HEK293T (cell line): ENCODE data around the gene FOXP4.

Experiments used
- CTCF ChIA-PET: fragments of 350-600 bp; formaldehyde crosslinking; extraction: SDS; loops from one replicate; lab custom pipeline; 2021; ENCODE audit warnings: antibody characterized with exemption, inconsistent platforms; lab: Yijun Ruan, JAX
- POLR2A ChIA-PET: fragments of 350-600 bp; formaldehyde crosslinking; extraction: SDS; loops from one replicate; lab custom pipeline; 2020; ENCODE audit warnings: antibody characterized with exemption, inconsistent platforms; lab: Yijun Ruan, JAX
- DNase-seq: peaks from one replicate; pipeline ENCODE4 v3.0.0; 2012; ENCODE audit warnings: mixed read lengths; ENCODE audit errors: extremely low spot score
- ARNT ChIP-seq: fragments of 450-650 bp; IDR thresholded peaks from 2 replicates; pipeline ENCODE4 v1.6.1; 2017; ENCODE audit warnings: mild to moderate bottlenecking
- BHLHE40 ChIP-seq: fragments of 450-650 bp; IDR thresholded peaks from 2 replicates; pipeline ENCODE4 v1.6.1; 2016; ENCODE audit warnings: mild to moderate bottlenecking, moderate library complexity, borderline replicate concordance
- CTBP1 ChIP-seq: fragments of 450-650 bp; IDR thresholded peaks from 2 replicates; pipeline ENCODE4 v1.6.1; 2016; ENCODE audit warnings: borderline replicate concordance
- ELF4 ChIP-seq: fragments of 450-650 bp; IDR thresholded peaks from 2 replicates; pipeline ENCODE4 v1.6.1; 2017; ENCODE audit warnings: antibody characterized with exemption
- FOXA1 ChIP-seq: fragments of 450-650 bp; IDR thresholded peaks from 2 replicates; pipeline ENCODE4 v1.6.1; 2016; ENCODE audit warnings: mild to moderate bottlenecking
- FOXK2 ChIP-seq: fragments of 450-650 bp; IDR thresholded peaks from 2 replicates; pipeline ENCODE4 v1.6.1; 2016; ENCODE audit warnings: mild to moderate bottlenecking
- FOXM1 ChIP-seq: fragments of 450-650 bp; IDR thresholded peaks from 2 replicates; pipeline ENCODE4 v1.6.1; 2017; ENCODE audit warnings: mild to moderate bottlenecking, borderline replicate concordance
- HDGF ChIP-seq: fragments of 450-650 bp; IDR thresholded peaks from 2 replicates; pipeline ENCODE4 v1.6.1; 2017; ENCODE audit warnings: antibody characterized with exemption, borderline replicate concordance
- L3MBTL2 ChIP-seq: fragments of 450-650 bp; conservative IDR thresholded peaks from 2 replicates; pipeline ENCODE4 v1.6.1; 2016; ENCODE audit warnings: mild to moderate bottlenecking
- LEF1 ChIP-seq: fragments of 450-650 bp; IDR thresholded peaks from 2 replicates; pipeline ENCODE4 v1.6.1; 2017; ENCODE audit warnings: mild to moderate bottlenecking, borderline replicate concordance
- NFRKB ChIP-seq: fragments of 450-650 bp; IDR thresholded peaks from 2 replicates; pipeline ENCODE4 v1.6.1; 2016; ENCODE audit warnings: mild to moderate bottlenecking, moderate library complexity
- SP1 ChIP-seq: fragments of 450-650 bp; IDR thresholded peaks from 2 replicates; pipeline ENCODE4 v1.6.1; 2017
- SUZ12 ChIP-seq: fragments of 450-650 bp; IDR thresholded peaks from 2 replicates; pipeline ENCODE4 v1.6.1; 2016; ENCODE audit warnings: mild to moderate bottlenecking
- TARDBP ChIP-seq: fragments of 450-650 bp; IDR thresholded peaks from 2 replicates; pipeline ENCODE4 v1.6.1; 2016
- ZNF384 ChIP-seq: fragments of 450-650 bp; IDR thresholded peaks from 2 replicates; pipeline ENCODE4 v1.6.1; 2016
- TF ChIP-seq, protein P1 (sequence below): fragments of 450-650 bp; IDR thresholded peaks from 2 replicates; pipeline ENCODE4 v1.6.1; 2016

FOXP4 gene

DNA sequence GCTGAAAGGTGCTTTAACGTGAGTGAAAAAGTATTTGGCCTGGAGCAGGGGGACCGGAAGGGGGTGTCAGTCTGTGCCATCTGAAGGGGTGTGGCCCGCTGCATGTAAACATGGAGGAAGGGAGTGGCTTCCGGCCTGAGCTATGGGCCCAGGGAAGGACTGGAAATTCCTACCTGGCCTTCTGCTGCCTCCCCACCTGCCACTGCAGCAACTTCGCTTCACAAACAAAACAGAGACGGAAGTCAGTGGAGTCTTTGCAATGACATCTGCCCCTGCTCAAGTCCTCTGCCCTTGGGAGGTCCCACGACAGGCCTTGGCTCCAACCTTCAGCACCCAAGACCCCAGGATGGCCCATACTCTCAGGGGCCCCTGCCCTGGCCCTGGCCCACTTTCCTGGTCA lies 28.1 kb upstream of the FOXP4 start:
- TF ChIP-seq, protein P1, sequence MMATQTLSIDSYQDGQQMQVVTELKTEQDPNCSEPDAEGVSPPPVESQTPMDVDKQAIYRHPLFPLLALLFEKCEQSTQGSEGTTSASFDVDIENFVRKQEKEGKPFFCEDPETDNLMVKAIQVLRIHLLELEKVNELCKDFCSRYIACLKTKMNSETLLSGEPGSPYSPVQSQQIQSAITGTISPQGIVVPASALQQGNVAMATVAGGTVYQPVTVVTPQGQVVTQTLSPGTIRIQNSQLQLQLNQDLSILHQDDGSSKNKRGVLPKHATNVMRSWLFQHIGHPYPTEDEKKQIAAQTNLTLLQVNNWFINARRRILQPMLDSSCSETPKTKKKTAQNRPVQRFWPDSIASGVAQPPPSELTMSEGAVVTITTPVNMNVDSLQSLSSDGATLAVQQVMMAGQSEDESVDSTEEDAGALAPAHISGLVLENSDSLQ, result no peak
- TF ChIP-seq ELF4 (no peak), BHLHE40 (no peak), HDGF (no peak), ZNF384 (no peak), L3MBTL2 (no peak), CTBP1 (no peak), LEF1 (no peak), ARNT (no peak), FOXM1 (no peak), NFRKB (no peak), FOXK2 (no peak), SUZ12 (no peak), TARDBP (no peak), FOXA1 (no peak), SP1 (no peak)
- CTCF ChIA-PET, result no interaction called here
- POLR2A ChIA-PET, result no interaction called here

DNA sequence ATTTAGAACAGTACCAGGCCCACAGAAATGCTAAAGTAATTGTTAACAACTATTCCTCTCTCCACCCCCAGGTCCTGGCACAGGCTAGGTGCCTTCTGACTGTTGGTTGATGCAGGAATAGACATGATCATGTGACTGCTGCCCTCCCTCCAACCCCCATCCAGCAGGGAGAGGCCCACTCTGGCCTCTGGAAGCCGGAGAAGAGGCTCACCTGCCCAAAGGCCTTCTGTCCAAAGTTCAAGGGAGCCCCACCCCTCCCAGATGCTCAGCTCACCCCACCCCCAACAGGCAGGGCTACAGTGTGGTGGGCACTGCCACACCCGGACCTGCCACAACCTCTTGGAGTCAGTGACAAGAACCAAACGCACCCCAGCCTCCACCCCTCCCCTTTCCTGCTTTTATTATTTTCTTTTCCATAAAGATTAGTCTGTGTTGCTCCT lies 26.9 kb upstream of the FOXP4 start:
- TF ChIP-seq FOXA1, result no peak
- no peak for TF ChIP-seq LEF1
- no peak for TF ChIP-seq NFRKB
- no peak for TF ChIP-seq HDGF
- no peak for TF ChIP-seq ZNF384
- no peak for TF ChIP-seq FOXM1
- TF ChIP-seq CTBP1, result no peak
- ChIA-PET POLR2A (no interaction called here), CTCF (no interaction called here)
- DNase-seq, result no peak

More for the DNA sequence above, 28.1 kb upstream of the FOXP4 start:
- no peak for DNase-seq

DNA sequence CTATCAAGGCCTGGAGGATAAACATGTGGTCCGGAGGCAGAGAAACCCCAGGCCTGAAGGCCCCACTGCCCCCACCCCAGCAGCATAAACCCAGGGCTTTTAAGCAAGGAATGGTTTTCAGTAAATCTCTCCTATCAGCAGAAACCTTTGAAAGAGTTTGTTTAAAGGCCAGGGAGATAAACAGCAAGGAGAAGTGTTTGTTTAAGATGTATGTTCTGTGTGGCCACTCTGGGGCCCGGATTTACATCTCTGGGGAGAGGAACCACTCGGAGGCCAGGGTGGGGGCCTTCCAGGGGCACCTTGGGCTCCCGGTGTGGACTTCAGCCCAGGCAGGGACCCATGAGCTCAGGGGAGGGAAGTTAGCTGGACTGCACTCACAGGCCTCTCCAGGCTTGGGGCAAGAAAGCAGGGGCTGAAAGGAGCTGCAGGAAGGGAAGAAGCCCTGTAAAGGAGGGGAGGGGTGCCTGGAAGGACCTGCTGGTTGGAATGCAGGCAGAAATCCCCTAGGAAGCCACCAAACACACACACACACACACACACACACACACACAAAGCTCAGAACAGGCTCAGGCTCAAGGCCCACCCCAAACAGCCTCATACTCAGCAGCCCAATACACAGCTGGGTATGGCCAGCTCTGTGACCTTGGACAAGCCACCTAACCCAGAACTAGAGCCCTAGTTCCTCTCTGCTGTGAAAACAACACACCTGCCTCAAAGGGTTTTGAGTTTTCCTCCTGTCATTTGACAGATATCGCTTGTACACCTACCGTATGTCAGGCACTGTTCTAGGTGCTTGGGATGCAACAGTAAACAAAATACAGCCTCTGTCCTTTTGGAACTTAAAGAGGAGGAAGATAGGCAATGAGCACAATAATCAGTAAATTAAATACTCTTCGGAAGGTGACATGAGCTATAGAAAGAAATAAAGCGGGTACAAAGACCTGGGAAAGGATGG lies 26.2 kb upstream of the FOXP4 start:
- POLR2A ChIA-PET, result interaction anchor here (1.7 kb wide), 1 partner anchor 20 kb away, joined by 3 read pairs; no protein-coding TSS in a partner anchor
- no peak for TF ChIP-seq CTBP1
- no peak for TF ChIP-seq TARDBP
- TF ChIP-seq LEF1, result no peak
- TF ChIP-seq ELF4, result no peak
- DNase-seq, result no peak
- CTCF ChIA-PET, result interaction anchor here (0.6 to 0.9 kb wide), 2 partner anchors 10 to 73 kb away, joined by 3 to 4 read pairs; no protein-coding TSS in a partner anchor

DNA sequence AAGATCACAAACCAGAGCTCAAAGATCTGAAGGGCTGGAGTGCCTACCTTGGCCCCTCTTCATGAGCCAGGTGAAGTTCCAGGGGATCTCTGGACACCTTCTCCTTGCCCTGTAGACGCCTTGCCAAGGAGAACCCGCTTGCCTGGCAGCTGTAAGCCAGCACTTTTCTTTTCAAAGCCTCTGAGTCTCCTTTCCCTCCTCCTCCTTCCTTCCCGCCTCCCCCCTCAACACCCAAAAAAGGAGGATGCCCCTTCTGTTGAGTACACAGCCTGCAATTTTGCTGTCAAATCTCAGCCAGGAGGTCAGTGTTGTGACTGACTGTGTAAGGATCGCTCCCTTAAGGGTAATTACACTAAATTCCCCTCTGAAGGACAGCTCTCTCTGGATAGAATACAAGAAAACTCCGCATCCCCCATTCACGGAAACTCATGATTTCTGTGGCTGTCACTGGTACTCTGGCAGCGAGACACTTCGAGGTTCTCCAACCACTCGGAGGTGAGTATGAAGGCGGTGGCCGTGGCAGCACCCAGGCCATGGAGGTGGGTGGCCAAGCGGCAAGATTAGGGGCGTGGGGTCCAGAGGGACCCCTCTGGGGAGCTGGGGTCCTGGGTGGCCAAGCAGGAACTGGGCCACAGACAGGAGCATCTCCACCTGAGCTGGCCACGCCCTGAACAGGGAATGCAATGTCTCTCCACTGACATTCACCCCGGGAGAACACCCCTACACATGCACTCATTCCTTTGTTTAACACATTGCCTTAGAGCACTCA lies 23.2 kb upstream of the FOXP4 start:
- POLR2A ChIA-PET, result no interaction called here
- CTCF ChIA-PET, result interaction anchor here (0.9 kb wide), 1 partner anchor 61 kb away, joined by 3 read pairs; no protein-coding TSS in a partner anchor
- no peak for DNase-seq
- TF ChIP-seq HDGF (no peak), SP1 (no peak), SUZ12 (no peak), CTBP1 (no peak), L3MBTL2 (no peak), ELF4 (no peak), ARNT (no peak), ZNF384 (no peak), TARDBP (no peak), FOXM1 (no peak)
- TF ChIP-seq, protein P1, result no peak

DNA sequence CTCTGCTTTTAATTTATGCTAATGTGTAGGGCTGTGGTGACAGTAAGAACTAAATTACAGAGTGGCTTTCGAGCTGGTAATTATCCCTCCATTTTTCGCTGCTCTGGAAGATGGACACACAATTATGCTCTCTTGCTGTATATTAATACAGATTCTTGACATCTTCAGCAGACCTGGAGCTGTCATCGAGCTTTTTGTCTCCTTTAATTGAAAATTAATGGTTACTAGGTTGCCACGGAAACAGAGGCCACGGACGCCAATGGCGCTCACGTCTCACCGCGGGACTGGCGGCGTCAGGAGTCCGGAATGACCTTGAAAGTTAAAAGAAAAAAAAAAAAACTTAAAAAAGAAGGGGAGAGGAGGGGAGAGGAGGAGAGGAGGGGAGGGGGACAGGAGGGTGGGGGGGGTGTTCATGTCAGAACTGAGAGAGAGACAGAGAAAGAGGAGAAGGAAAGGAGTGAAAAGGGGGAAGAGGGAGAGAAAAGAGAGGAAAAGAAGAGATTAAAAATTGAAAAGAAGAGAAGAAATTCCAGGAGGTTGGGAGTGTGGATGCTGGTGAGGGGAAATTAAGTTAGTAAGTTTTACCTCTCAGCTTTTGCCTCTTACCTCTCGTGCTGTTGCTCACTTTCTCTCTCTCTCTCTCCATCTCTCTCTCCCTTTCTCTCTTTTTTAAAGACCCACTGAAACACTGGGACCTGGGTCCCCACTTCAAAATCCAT lies 22.1 kb upstream of the FOXP4 start:
- TF ChIP-seq TARDBP, result no peak
- TF ChIP-seq HDGF, result no peak
- TF ChIP-seq BHLHE40, result no peak
- no peak for TF ChIP-seq ZNF384
- DNase-seq, result no peak
- CTCF ChIA-PET, result interaction anchor here (0.6 to 0.7 kb wide), 2 partner anchors 32 to 123 kb away, joined by 3 read pairs; no protein-coding TSS in a partner anchor
- POLR2A ChIA-PET, result no interaction called here

DNA sequence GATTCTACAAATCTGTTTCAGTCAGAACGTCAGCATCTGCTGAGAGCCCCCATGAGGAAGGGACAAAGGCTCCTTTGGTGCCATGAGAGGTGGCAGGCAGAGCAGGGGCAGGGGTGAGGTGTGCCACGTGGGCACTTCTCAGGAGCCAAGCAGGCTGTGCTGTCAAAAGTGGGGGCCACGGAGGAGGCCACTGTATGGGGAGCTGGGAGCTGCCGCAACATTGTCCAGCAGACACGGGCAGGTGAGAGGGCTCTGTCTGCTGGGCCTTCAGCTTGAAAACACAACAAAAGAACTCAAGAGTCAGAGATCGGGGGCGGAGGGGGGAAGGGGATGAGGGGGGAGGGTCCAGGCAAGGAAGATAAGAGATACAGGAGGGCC lies 21.6 kb upstream of the FOXP4 start:
- no peak for TF ChIP-seq LEF1
- no peak for TF ChIP-seq SUZ12
- TF ChIP-seq HDGF, result no peak
- TF ChIP-seq CTBP1, result no peak
- TF ChIP-seq FOXK2, result no peak
- no peak for TF ChIP-seq BHLHE40
- TF ChIP-seq ARNT, result no peak
- TF ChIP-seq L3MBTL2, result no peak
- no peak for TF ChIP-seq SP1
- TF ChIP-seq TARDBP, result no peak
- TF ChIP-seq, protein P1, result no peak
- TF ChIP-seq ZNF384, result no peak
- no peak for TF ChIP-seq FOXM1
- TF ChIP-seq ELF4, result no peak
- TF ChIP-seq NFRKB, result no peak
- no peak for DNase-seq
- ChIA-PET POLR2A (no interaction called here), CTCF (interaction anchor here (0.6 kb wide), 1 partner anchor 124 kb away, joined by 3 read pairs; no protein-coding TSS in a partner anchor)
